ENCODE measurements around the gene SLC12A1. TPM values are rescaled to one million over a fixed set of nuclear protein-coding genes. Genes with fewer than 3 reads are reported as not detected.

Gene SLC12A1
- total RNA-seq: not detected in 3 replicates
- long read RNA-seq: 0 reads

DNA sequence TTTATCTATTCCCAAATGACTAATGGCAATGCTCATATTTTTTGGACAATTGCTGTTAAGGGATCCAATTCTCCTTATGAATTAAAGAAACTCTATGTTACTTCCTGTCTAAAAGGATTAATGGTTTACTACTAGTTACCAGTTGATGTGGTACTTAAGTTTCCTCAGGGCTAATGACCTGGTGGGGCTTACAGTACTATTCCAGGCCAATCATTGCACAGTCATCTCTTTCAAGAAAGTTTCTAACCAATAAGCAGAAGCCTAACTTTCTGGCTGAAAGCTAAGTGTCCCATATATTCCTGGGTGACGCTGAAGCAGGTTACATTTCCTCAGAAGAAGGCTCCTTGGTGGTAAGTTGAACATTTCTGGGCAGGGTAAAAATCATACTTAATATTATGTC lies at the start of gene SLC12A1:
SLC12A1 (plus strand) TSS at position 322 of the 400 bp plus-strand sequence. CDS start 1,418 bp downstream, outside the sequence.
- TF ChIP-seq, protein P1, sequence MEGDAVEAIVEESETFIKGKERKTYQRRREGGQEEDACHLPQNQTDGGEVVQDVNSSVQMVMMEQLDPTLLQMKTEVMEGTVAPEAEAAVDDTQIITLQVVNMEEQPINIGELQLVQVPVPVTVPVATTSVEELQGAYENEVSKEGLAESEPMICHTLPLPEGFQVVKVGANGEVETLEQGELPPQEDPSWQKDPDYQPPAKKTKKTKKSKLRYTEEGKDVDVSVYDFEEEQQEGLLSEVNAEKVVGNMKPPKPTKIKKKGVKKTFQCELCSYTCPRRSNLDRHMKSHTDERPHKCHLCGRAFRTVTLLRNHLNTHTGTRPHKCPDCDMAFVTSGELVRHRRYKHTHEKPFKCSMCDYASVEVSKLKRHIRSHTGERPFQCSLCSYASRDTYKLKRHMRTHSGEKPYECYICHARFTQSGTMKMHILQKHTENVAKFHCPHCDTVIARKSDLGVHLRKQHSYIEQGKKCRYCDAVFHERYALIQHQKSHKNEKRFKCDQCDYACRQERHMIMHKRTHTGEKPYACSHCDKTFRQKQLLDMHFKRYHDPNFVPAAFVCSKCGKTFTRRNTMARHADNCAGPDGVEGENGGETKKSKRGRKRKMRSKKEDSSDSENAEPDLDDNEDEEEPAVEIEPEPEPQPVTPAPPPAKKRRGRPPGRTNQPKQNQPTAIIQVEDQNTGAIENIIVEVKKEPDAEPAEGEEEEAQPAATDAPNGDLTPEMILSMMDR (IDR thresholded peaks at IDR 0.05): no peak
- Mint-ChIP-seq H3K4me3 (ENCODE audit: unreplicated experiment) (no peak within 1 kb of the TSS), H3K27ac (ENCODE audit: unreplicated experiment) (no peak within 1 kb of the TSS), H3K27me3 (ENCODE audit: low read depth) (peaks cover 43% of the 10 kb centered on the region), H3K36me3 (ENCODE audit: low read depth) (no peaks in the 10 kb centered on the region), H3K4me1 (ENCODE audit: low read depth) (no peaks in the 10 kb centered on the region), H3K9me3 (ENCODE audit: low read depth) (no peaks in the 10 kb centered on the region)
- DNase-seq (ENCODE audit: low spot score): no peak

DNA sequence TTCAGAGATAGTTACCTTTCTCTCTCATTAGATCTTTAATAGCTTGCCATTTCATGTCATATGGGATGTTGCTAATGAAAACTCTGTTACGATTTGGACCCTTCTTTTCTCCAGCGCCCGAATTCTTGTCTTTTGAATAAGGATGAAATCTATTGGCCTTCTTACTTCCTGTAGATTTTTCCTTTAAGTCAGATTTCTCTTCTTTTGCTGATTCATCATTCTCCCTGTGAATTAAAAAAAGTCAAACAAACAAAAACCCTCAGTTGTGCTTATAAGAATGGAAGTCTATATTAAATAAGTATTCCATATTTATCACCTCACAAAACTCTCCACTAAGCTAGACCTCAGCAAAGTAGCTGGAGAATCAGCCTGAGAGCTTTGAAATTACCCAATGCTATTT lies 37.5 kb upstream of the SLC12A1 start:
- Mint-ChIP-seq H3K36me3 (ENCODE audit: low read depth) (peaks cover 14% of the 10 kb centered on the region), H3K27me3 (ENCODE audit: low read depth) (no peaks in the 10 kb centered on the region), H3K4me1 (ENCODE audit: low read depth) (peaks cover 7% of the 10 kb centered on the region), H3K4me3 (ENCODE audit: unreplicated experiment) (no peak overlapping the region), H3K9me3 (ENCODE audit: low read depth) (peaks cover 15% of the 10 kb centered on the region), H3K27ac (ENCODE audit: unreplicated experiment) (no peak overlapping the region)
- TF ChIP-seq, protein P1 (IDR thresholded peaks at IDR 0.05): no peak
- DNase-seq (ENCODE audit: low spot score): no peak

DNA sequence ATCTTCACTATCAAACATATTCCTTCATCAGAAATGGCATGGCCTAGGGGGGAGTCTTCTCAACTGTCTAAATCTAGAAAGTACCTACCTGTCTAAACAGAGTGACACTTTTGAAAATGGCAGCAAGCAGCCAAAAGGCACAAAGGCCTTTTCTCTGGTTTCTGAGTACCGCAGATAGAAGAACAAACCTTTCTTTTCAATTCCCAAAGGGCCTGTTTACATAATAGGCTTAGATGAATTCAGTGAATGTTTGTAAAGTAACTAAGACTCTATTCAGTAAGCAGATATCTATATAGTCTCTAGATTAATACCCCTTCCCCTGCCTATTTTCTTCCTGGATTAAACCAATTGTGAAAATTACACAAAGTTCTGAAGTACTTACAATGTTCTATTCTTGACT lies 35.1 kb upstream of the SLC12A1 start:
- H3K27me3 Mint-ChIP-seq (ENCODE audit: low read depth): no peaks in the 10 kb centered on the region
- peaks cover 18% of the 10 kb centered on the region for H3K9me3 Mint-ChIP-seq (ENCODE audit: low read depth)
- peaks cover 12% of the 10 kb centered on the region for H3K36me3 Mint-ChIP-seq (ENCODE audit: low read depth)
- DNase-seq (ENCODE audit: low spot score): no peak
- TF ChIP-seq, protein P1 (IDR thresholded peaks at IDR 0.05): no peak
- no peak overlapping the region for H3K27ac Mint-ChIP-seq (ENCODE audit: unreplicated experiment)
- no peak overlapping the region for H3K4me3 Mint-ChIP-seq (ENCODE audit: unreplicated experiment)
- peaks cover 7% of the 10 kb centered on the region for H3K4me1 Mint-ChIP-seq (ENCODE audit: low read depth)

DNA sequence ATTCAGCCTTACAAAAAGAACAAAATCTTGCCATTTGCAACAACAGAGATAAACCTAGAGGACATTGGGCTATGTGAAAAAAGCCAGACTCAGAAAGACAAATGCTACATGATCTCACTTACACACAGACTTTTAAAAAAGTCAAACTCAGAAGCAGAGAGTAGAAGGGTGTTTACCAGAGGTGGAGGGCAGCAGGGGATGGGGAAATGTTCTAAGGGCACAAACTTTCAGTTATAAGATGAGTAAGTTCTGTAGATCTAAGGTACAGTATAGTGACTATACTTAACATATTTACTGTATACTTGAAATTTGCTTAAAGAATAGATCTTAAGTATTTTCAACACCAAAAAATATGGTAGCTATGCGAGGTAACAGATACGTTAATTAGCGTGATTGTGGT lies 31.0 kb upstream of the SLC12A1 start:
- peaks cover 4% of the 10 kb centered on the region for H3K36me3 Mint-ChIP-seq (ENCODE audit: low read depth)
- TF ChIP-seq, protein P1 (IDR thresholded peaks at IDR 0.05): no peak
- no peak for DNase-seq (ENCODE audit: low spot score)
- H3K9me3 Mint-ChIP-seq (ENCODE audit: low read depth): peaks cover 18% of the 10 kb centered on the region
- H3K27me3 Mint-ChIP-seq (ENCODE audit: low read depth): no peaks in the 10 kb centered on the region
- peaks cover 14% of the 10 kb centered on the region for H3K4me1 Mint-ChIP-seq (ENCODE audit: low read depth)
- no peak overlapping the region for H3K4me3 Mint-ChIP-seq (ENCODE audit: unreplicated experiment)
- no peak overlapping the region for H3K27ac Mint-ChIP-seq (ENCODE audit: unreplicated experiment)

DNA sequence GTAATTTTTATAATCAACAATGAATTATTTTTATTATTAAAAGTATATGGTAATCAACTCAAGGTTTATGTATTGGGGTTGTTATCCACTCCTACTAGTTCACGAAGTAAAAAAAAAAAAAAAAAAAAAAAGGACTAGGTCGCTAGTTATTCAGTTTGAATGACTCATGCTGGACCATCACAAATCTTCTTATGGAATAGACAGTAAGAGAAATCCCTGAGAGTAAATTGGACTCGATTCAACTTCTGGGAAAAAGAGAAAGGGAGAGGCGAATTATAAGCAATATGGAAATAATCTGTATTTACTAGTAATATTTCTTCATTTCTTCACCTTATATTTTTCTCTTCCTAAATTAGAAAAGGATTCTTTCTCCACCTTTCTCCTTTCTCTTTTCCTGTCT lies 30.0 kb upstream of the SLC12A1 start:
- H3K27ac Mint-ChIP-seq (ENCODE audit: unreplicated experiment): no peak overlapping the region
- H3K9me3 Mint-ChIP-seq (ENCODE audit: low read depth): peaks cover 18% of the 10 kb centered on the region
- no peak for DNase-seq (ENCODE audit: low spot score)
- TF ChIP-seq, protein P1 (IDR thresholded peaks at IDR 0.05): no peak
- H3K36me3 Mint-ChIP-seq (ENCODE audit: low read depth): peaks cover 4% of the 10 kb centered on the region
- no peak overlapping the region for H3K4me3 Mint-ChIP-seq (ENCODE audit: unreplicated experiment)
- peaks cover 14% of the 10 kb centered on the region for H3K4me1 Mint-ChIP-seq (ENCODE audit: low read depth)
- peaks cover under 1% of the 10 kb centered on the region for H3K27me3 Mint-ChIP-seq (ENCODE audit: low read depth)

Measured in chondrocyte (in vitro differentiated cells).